ENCODE results near the gene TXNRD2.
A peak's percentile ranks its signal among the peaks of the same experiment; 100 is the strongest.
"Not testable (repeated sequence)": the region's sequence is repeated elsewhere in the genome, so short reads cannot be mapped to it uniquely, and the experiment has no call there.

The TXNRD2 gene

GRCh38 chr22:19918332-19919106 lies 23.1 kb downstream of the TXNRD2 start:
- no peak for DNase-seq

GRCh38 chr22:19917389-19918138 lies 24.1 kb downstream of the TXNRD2 start:
- no peak for DNase-seq

GRCh38 chr22:19916941-19917340 lies 24.7 kb downstream of the TXNRD2 start:
- no peak for DNase-seq

GRCh38 chr22:19916006-19916405 lies 25.6 kb downstream of the TXNRD2 start:
- no peak for DNase-seq

- no peak for DNase-seq
Observed at GRCh38 chr22:19915287-19915954, 26.2 kb downstream of the TXNRD2 start.

GRCh38 chr22:19914201-19914943 lies 27.2 kb downstream of the TXNRD2 start:
- no peak for DNase-seq

GRCh38 chr22:19913337-19913936 lies 28.2 kb downstream of the TXNRD2 start:
- DNase-seq = no peak

GRCh38 chr22:19912271-19912999 lies 29.2 kb downstream of the TXNRD2 start:
- no peak for DNase-seq

- no peak for DNase-seq
Observed at GRCh38 chr22:19911540-19912270, 29.9 kb downstream of the TXNRD2 start.

- DNase-seq = no peak
Observed at GRCh38 chr22:19910180-19910744, 31.4 kb downstream of the TXNRD2 start.

GRCh38 chr22:19909350-19910179 lies 32.1 kb downstream of the TXNRD2 start:
- DNase-seq = peak; percentile 91

GRCh38 chr22:19907902-19908301 lies 33.7 kb downstream of the TXNRD2 start:
- DNase-seq = not testable (repeated sequence)

GRCh38 chr22:19906864-19907263 lies 34.8 kb downstream of the TXNRD2 start:
- not testable (repeated sequence) for DNase-seq

GRCh38 chr22:19905347-19906276 lies 36.0 kb downstream of the TXNRD2 start:
- DNase-seq = no peak

- DNase-seq = no peak
Observed at GRCh38 chr22:19904935-19905334, 36.7 kb downstream of the TXNRD2 start.

- DNase-seq = no peak
Observed at GRCh38 chr22:19904174-19904856, 37.3 kb downstream of the TXNRD2 start.

- no peak for DNase-seq
Observed at GRCh38 chr22:19903513-19903912, 38.1 kb downstream of the TXNRD2 start.

GRCh38 chr22:19903031-19903430 lies 38.6 kb downstream of the TXNRD2 start:
- no peak for DNase-seq
